ENCODE data around the gene COL1A1. TPM values are rescaled to one million over a fixed set of nuclear protein-coding genes. Genes with fewer than 3 reads are reported as not detected.

Gene COL1A1
- total and polyA plus RNA-seq, 2 of the 13 experiments (the other 11 are each of a cell fraction or from before 2014, with no cell fraction given): 0.05 TPM; not detected in 1

- TF ChIP-seq ZNF318 (CRISPR knock-in tag; IDR thresholded peaks at IDR 0.05) (0 out of 2 replicates have a peak, but pooled peaks have one; percentile 35), ZNF234 (CRISPR knock-in tag; conservative IDR thresholded peaks at IDR 0.05) (no peak), NR2C2 (CRISPR knock-in tag; IDR thresholded peaks at IDR 0.05; ENCODE audit: borderline replicate concordance) (peak; percentile 52; the same call in 1 of the 2 replicates), ZNF136 (CRISPR knock-in tag; IDR thresholded peaks at IDR 0.05; ENCODE audit: low read depth) (no peak), ZNF790 (CRISPR knock-in tag; IDR thresholded peaks at IDR 0.05; ENCODE audit: borderline replicate concordance) (no peak), SIN3B (IDR thresholded peaks at IDR 0.05; ENCODE audit: low read length) (no peak), RFX3 (CRISPR knock-in tag; IDR thresholded peaks at IDR 0.05) (no peak), SRY (CRISPR knock-in tag; IDR thresholded peaks at IDR 0.05) (no peak), MAFG (CRISPR knock-in tag; IDR thresholded peaks at IDR 0.05) (no peak), ZNF564 (CRISPR knock-in tag; IDR thresholded peaks at IDR 0.05) (no peak), ZNF644 (CRISPR knock-in tag; IDR thresholded peaks at IDR 0.05; ENCODE audit: low read depth) (no peak), MAFF (IDR thresholded peaks at IDR 0.05; ENCODE audit: low read depth, low read length) (no peak), ZNF691 (CRISPR knock-in tag; IDR thresholded peaks at IDR 0.05; ENCODE audit: borderline replicate concordance, low read depth) (0 out of 2 replicates have a peak, but pooled peaks have one; percentile 31), REXO4 (CRISPR knock-in tag; IDR thresholded peaks at IDR 0.05; ENCODE audit: borderline replicate concordance) (no peak)
- TF ChIP-seq, protein P1, sequence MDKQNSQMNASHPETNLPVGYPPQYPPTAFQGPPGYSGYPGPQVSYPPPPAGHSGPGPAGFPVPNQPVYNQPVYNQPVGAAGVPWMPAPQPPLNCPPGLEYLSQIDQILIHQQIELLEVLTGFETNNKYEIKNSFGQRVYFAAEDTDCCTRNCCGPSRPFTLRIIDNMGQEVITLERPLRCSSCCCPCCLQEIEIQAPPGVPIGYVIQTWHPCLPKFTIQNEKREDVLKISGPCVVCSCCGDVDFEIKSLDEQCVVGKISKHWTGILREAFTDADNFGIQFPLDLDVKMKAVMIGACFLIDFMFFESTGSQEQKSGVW (CRISPR knock-in tag; IDR thresholded peaks at IDR 0.05; ENCODE audit: borderline replicate concordance): no peak
- TF ChIP-seq, protein P2, sequence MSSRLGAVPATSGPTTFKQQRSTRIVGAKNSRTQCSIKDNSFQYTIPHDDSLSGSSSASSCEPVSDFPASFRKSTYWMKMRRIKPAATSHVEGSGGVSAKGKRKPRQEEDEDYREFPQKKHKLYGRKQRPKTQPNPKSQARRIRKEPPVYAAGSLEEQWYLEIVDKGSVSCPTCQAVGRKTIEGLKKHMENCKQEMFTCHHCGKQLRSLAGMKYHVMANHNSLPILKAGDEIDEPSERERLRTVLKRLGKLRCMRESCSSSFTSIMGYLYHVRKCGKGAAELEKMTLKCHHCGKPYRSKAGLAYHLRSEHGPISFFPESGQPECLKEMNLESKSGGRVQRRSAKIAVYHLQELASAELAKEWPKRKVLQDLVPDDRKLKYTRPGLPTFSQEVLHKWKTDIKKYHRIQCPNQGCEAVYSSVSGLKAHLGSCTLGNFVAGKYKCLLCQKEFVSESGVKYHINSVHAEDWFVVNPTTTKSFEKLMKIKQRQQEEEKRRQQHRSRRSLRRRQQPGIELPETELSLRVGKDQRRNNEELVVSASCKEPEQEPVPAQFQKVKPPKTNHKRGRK (CRISPR knock-in tag; IDR thresholded peaks at IDR 0.05): no peak
Measured at GRCh38 chr17:50210240-50211225, 9.1 kb upstream of the COL1A1 start (continued).
